PC-3 (cell line): ENCODE data around the gene FLT3. TPM values are rescaled to one million over a fixed set of nuclear protein-coding genes. Genes with fewer than 3 reads are reported as not detected.

Experiments used
- ATAC-seq: fragments of 200-7000 bp; cut with Tn5 transposase; 2 replicates; pipeline ENCODE4 v1.9.1; 2020; ENCODE audit warnings: mild to moderate bottlenecking, moderate library complexity
- BruUV-seq: library from RNA; stranded (reverse); fragments of 400-500 nt; replicated peaks from 2 replicates; lab custom pipeline; 2021; lab: Mats Ljungman, UMichigan
- CTCF ChIA-PET: fragments of 300-600 bp; sonication (Branson Sonifier 250); formaldehyde crosslinking; loops from one replicate; lab custom pipeline; 2022; ENCODE audit warnings: antibody characterized with exemption; lab: Charles Lee
- POLR2A ChIA-PET: fragments of 300-600 bp; sonication (Branson Sonifier 250); formaldehyde crosslinking; loops from one replicate; lab custom pipeline; 2022; ENCODE audit warnings: antibody characterized with exemption; ENCODE audit not compliant: unreplicated experiment; lab: Charles Lee
- DNase-seq: peaks from one replicate; pipeline ENCODE4 v3.0.0-alpha.2; 2015
- H2AFZ ChIP-seq: fragments of 300-600 bp; sonication (generic); 2 replicates; pipeline ENCODE4 v1.6.0; 2016; ENCODE audit warnings: antibody characterized with exemption, low read length
- H3F3A ChIP-seq: fragments of 300-600 bp; sonication (generic); one replicate; pipeline ENCODE4 v1.6.0; 2017; ENCODE audit warnings: antibody characterized with exemption, low read length, control low read depth, mild to moderate bottlenecking; ENCODE audit not compliant: unreplicated experiment
- H3K27ac ChIP-seq: fragments of 300-600 bp; sonication (generic); 2 replicates; pipeline ENCODE4 v1.5.1; 2016; ENCODE audit warnings: mild to moderate bottlenecking, low read length
- H3K27me3 ChIP-seq: fragments of 300-600 bp; sonication (generic); 2 replicates; pipeline ENCODE4 v1.6.1; 2016; ENCODE audit warnings: low read length, mixed read lengths
- H3K36me3 ChIP-seq: fragments of 300-600 bp; sonication (generic); 2 replicates; pipeline ENCODE4 v1.6.1; 2016; ENCODE audit warnings: low read depth, mixed run types, low read length, mixed read lengths
- H3K4me1 ChIP-seq: fragments of 300-600 bp; sonication (generic); 2 replicates; pipeline ENCODE4 v1.5.1; 2016; ENCODE audit warnings: low read length; ENCODE audit not compliant: insufficient read depth
- H3K4me2 ChIP-seq: fragments of 300-600 bp; sonication (generic); 2 replicates; pipeline ENCODE4 v1.6.0; 2016; ENCODE audit warnings: low read length
- H3K4me3 ChIP-seq: fragments of 300-600 bp; sonication (generic); 2 replicates; pipeline ENCODE4 v1.5.1; 2016; ENCODE audit warnings: mild to moderate bottlenecking, low read length, mixed read lengths
- H3K79me2 ChIP-seq: fragments of 300-600 bp; sonication (generic); 2 replicates; pipeline ENCODE4 v1.6.1; 2017; ENCODE audit warnings: low read length, mixed read lengths
- H3K9ac ChIP-seq: fragments of 300-600 bp; sonication (generic); 2 replicates; pipeline ENCODE4 v1.6.0; 2016; ENCODE audit warnings: mild to moderate bottlenecking, low read length
- H3K9me2 ChIP-seq: fragments of 300-600 bp; sonication (generic); replicated peaks from 2 replicates; pipeline ENCODE4 v1.6.1; 2016; ENCODE audit warnings: mixed run types, low read length, mixed read lengths
- H3K9me3 ChIP-seq: fragments of 300-600 bp; sonication (generic); 2 replicates; pipeline ENCODE4 v1.6.1; 2016; ENCODE audit warnings: low read length, mixed read lengths
- H4K20me1 ChIP-seq: fragments of 300-600 bp; sonication (generic); 2 replicates; pipeline ENCODE4 v1.6.1; 2016; ENCODE audit warnings: low read length, mixed read lengths
- CTCF ChIP-seq: fragments of 300-600 bp; sonication (generic); conservative IDR thresholded peaks from 2 replicates; pipeline ENCODE4 v1.5.1; 2017; ENCODE audit warnings: antibody characterized with exemption, low read depth, mild to moderate bottlenecking, low read length
- EZH2 ChIP-seq: fragments of 300-600 bp; sonication (generic); IDR thresholded peaks from one replicate; pipeline ENCODE4 v1.6.1; 2017; ENCODE audit warnings: antibody characterized with exemption, mild to moderate bottlenecking, low read length; ENCODE audit not compliant: unreplicated experiment
- EZH2phosphoT487 ChIP-seq: fragments of 300-600 bp; sonication (generic); IDR thresholded peaks from 2 replicates; pipeline ENCODE4 v1.6.1; 2018; ENCODE audit warnings: mild to moderate bottlenecking, antibody characterized with exemption, low read length, borderline replicate concordance
- intact Hi-C: fragments of 100-400 bp; cut with micrococcal nuclease; formaldehyde crosslinking; loops from 2 replicates; pipeline ENCODE4 v1.9.0; 2023
- total RNA-seq: library from RNA; depleted of rRNA; stranded (reverse); fragments of >200 nt; gene quantifications from 2 replicates; pipeline ENCODE4 v1.2.3, GENCODE V29; 2014

Gene FLT3
- total RNA-seq, 1 experiment from 2014 or later, result not detected

DNA sequence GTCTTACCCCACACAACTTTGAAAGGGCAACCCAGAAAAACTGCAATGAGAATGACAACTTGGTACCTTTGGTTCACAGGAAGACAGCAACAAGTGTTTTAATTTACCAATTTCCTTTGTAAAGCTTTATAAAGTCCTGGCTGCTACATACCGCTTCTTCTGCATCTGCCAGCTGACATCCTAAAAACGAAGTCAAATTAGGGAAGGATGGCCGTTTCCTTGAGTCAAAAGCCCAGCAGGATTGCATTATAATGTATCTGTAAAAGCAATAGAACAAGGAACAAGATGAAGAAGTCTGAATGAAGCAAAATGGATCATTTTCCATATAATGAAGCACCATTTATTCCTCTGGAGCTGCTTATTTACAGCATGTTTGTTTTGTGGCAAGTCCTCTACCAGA is 86.1 kb downstream of the FLT3 start:
- DNase-seq (no peak), ATAC-seq (no peak)
- Histone ChIP-seq H3K79me2 (no peaks in the 10 kb centered on the region), H3K4me1 (peaks cover 15% of the 10 kb centered on the region), H3K27ac (no peak overlapping the region), H3K9me2 (no peaks in the 10 kb centered on the region), H3K9ac (no peak overlapping the region), H2AFZ (no peak overlapping the region), H3K27me3 (0 out of 2 replicates have a peak, but pooled peaks cover 4% of the 10 kb centered on the region), H3F3A (no peaks in the 10 kb centered on the region), H3K4me3 (no peak overlapping the region), H3K36me3 (no peaks in the 10 kb centered on the region), H4K20me1 (no peaks in the 10 kb centered on the region), H3K9me3 (no peaks in the 10 kb centered on the region), H3K4me2 (no peak overlapping the region)
- ChIA-PET CTCF (no interaction called here), POLR2A (no interaction called here)
- TF ChIP-seq EZH2phosphoT487, result no peak
- TF ChIP-seq CTCF, result no peak
- no peak for TF ChIP-seq EZH2
- intact Hi-C loops, result no loop called here
- no TSS peak for BruUV-seq

DNA sequence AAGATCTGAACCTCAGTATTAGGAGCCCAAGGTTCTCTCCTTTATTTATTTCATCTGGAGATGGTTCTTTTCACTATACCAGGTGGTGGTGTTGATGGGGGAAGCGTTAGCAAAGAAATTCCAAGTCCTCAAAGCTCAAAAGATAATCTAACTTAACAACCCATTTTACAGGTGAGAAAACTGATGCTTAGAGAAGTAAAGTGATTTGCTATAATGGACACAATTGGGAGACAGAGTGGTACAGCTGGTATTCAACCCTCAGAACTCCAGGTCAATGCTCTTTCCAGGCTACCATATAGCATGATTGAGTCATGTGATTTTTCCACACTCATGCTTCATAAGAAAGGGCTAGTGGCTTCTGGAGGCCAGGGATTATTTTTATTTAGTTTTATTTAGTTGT is 86.9 kb downstream of the FLT3 start:
- Histone ChIP-seq H2AFZ (no peak overlapping the region), H3K36me3 (no peaks in the 10 kb centered on the region), H3K4me1 (peaks cover 15% of the 10 kb centered on the region), H3K9ac (no peak overlapping the region), H3K27ac (no peak overlapping the region), H3K9me3 (no peaks in the 10 kb centered on the region), H4K20me1 (no peaks in the 10 kb centered on the region), H3K9me2 (no peaks in the 10 kb centered on the region), H3K27me3 (0 out of 2 replicates have a peak, but pooled peaks cover 4% of the 10 kb centered on the region), H3F3A (no peaks in the 10 kb centered on the region), H3K4me2 (no peak overlapping the region), H3K79me2 (no peaks in the 10 kb centered on the region), H3K4me3 (no peak overlapping the region)
- intact Hi-C loops, result no loop called here
- CTCF ChIA-PET, result no interaction called here
- DNase-seq, result no peak
- TF ChIP-seq EZH2 (no peak), CTCF (no peak), EZH2phosphoT487 (no peak)
- ATAC-seq, result no peak
- no TSS peak for BruUV-seq
- POLR2A ChIA-PET, result no interaction called here

DNA sequence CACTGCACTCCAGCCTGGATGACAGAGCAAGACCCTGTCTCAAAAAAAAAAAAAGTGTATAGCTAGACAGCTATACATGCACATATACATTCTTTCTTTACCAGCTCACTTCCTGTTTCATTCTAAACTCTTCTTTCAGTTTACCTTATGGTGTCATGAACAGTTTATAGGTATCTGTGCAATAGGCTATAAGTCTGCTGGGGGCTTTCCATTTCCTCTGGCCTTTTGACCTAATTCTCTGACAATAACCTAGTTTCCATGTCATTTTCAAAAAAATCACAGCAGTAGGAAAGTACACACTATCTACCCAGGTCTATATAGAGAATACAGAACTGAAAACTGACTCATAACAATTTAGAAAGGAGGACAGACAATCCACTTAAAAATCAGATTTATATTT is 87.5 kb downstream of the FLT3 start:
- peak; percentile 42 for ATAC-seq
- Histone ChIP-seq H3K4me3 (no peak overlapping the region), H3K27me3 (0 out of 2 replicates have a peak, but pooled peaks cover 4% of the 10 kb centered on the region), H3K9ac (no peak overlapping the region), H3K4me1 (peaks cover 15% of the 10 kb centered on the region), H3K4me2 (peak overlapping the region; percentile 10; the same call in 1 of the 2 replicates), H3K9me2 (no peaks in the 10 kb centered on the region), H3K36me3 (no peaks in the 10 kb centered on the region), H4K20me1 (no peaks in the 10 kb centered on the region), H3K27ac (peak overlapping the region; percentile 53), H2AFZ (no peak overlapping the region), H3K9me3 (no peaks in the 10 kb centered on the region), H3K79me2 (no peaks in the 10 kb centered on the region), H3F3A (no peaks in the 10 kb centered on the region)
- POLR2A ChIA-PET, result interaction anchor here (0.6 kb wide), 2 partner anchors 360 to 380 kb away, joined by 5 to 10 read pairs; no protein-coding TSS in a partner anchor
- no TSS peak for BruUV-seq
- intact Hi-C loops, result no loop called here
- TF ChIP-seq EZH2phosphoT487, result no peak
- no peak for TF ChIP-seq EZH2
- TF ChIP-seq CTCF, result no peak
- DNase-seq, result peak; percentile 69
- CTCF ChIA-PET, result no interaction called here
